Dermis microvascular lymphatic vessel endothelial cell (primary cell): Measurements from ENCODE around the gene RASSF7. TPM values are rescaled to one million over a fixed set of nuclear protein-coding genes. Genes with fewer than 3 reads are reported as not detected.
A peak's percentile ranks its signal among the peaks of the same experiment; 100 is the strongest.

Experiments used
- DNase-seq, 2 donors: peaks; one replicate each; pipeline versions ENCODE4 v3.0.0 to v3.0.0-alpha.2; 2010; ENCODE audit warnings: low read depth in 2 of 2
- total RNA-seq: library from RNA; depleted of rRNA; stranded (reverse); fragments of >200 nt; gene quantifications from 2 replicates; pipeline ENCODE4 v1.2.1, GENCODE V29; 2014

The RASSF7 gene
- total RNA-seq, 1 donor from 2014 or later: 13.9 TPM

DNA sequence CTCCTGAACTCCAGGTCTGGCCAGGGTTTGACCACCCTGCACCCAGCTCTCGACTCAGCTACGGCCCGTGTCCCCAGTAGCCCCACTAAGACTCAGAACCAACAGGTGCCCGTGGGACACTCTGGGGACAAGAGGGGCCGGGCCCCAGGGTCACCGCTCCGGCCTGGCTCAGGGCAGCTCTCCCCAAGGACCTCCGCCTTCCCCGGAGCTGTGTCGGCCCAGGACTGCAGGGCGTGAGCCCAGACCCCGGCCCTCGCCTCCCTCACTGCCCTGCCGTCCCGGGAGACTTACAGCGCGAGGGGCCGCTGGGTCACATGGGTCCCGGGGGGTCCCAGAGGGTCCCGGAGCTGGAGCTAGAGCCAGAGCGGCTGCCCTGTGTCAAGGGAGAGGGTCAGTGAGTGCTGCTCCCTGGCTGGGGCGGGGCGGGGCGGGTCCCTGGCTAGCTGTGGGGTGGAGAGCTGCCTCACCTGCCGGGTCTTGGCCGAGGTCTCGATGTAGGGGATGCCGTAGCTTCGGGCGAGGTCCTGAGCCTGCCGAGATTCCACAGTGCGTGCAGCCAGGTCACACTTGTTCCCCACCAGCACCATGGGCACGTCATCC lies 27.7 kb upstream of the RASSF7 start:
- DNase-seq: no peak

DNA sequence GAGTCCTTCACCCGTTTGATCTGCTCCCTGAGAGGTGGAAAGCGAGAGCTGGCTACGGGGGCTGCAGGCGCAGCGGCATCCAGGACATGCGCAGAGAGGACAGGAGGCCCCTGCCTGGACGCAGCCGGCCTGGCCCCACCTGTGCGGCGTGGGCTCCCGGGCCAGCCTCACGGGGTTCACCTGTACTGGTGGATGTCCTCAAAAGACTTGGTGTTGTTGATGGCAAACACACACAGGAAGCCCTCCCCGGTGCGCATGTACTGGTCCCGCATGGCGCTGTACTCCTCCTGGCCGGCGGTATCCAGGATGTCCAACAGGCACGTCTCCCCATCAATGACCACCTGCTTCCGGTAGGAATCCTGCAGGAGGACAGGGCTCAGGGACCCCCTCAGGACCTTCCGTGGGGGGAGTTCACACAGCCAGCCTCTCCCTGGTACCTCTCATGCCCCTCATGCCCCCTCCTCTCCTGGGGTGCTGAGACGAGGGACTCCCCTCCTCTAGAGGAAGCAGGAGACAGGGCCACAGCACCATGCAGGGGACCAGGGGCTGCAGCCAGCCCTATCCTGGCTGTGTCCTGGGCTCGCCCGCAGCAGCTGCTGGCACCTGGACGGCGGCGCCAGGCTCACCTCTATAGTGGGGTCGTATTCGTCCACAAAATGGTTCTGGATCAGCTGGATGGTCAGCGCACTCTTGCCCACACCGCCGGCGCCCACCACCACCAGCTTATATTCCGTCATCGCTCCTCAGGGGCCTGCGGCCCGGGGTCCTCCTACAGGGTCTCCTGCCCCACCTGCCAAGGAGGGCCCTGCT lies 27.0 kb upstream of the RASSF7 start:
- no peak for DNase-seq

DNA sequence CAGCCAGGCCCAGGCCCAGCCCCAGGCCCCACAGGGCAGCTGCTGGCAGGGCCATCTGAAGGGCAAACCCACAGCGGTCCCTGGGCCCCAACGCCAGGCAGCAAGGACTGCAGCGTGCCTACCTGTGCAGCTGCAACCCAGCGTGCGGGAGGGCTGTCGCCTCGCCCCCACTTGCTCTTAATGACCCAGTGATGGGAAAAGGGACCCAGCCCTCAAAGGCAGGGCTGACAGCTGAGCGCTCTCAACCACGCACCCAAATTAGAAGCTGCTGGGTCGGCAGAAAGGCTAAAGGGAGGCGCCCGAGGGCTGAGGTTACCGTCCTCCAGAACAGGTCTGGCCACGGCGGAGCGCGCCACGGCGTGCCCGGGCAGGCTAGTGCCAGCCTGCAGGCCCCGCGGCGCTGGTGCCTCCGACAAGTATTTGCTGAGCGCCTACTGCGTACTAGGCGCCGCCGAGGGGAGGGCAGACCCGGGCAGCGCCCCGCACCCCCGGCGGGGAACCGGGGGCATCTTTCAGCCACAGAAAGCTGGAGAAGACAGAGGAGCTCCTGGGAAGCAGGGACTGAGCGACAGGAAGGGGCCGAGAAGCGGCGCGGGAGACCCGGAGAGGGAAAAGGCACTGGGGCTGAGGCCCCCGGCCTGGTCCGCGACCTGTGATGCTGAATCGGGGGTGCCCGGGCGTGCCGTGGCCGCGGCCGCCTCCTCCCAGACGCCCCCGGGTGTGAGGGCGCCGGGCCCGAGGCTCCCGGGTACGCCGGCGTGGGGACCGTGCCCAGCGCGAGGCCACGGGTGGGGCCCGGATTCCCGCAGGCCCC lies 26.2 kb upstream of the RASSF7 start:
- DNase-seq: peak in 1 of 2 donors; percentile 45

DNA sequence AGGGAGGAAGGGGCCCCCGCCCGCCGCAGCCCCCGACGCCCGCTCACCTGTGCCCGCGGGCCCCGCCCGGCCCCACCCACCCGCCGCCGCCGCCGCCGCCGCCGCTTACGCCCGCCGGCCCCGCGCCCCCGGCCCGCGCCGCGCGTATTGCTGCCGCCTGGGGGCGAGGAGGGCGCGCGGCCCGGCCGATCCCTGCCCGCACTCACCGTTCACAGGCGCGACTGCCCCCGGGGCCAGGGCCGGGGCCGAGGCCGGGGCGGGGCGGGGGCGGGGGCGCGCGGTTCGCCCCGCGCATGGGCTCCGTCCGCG lies 25.6 kb upstream of the RASSF7 start:
- DNase-seq: no peak

DNA sequence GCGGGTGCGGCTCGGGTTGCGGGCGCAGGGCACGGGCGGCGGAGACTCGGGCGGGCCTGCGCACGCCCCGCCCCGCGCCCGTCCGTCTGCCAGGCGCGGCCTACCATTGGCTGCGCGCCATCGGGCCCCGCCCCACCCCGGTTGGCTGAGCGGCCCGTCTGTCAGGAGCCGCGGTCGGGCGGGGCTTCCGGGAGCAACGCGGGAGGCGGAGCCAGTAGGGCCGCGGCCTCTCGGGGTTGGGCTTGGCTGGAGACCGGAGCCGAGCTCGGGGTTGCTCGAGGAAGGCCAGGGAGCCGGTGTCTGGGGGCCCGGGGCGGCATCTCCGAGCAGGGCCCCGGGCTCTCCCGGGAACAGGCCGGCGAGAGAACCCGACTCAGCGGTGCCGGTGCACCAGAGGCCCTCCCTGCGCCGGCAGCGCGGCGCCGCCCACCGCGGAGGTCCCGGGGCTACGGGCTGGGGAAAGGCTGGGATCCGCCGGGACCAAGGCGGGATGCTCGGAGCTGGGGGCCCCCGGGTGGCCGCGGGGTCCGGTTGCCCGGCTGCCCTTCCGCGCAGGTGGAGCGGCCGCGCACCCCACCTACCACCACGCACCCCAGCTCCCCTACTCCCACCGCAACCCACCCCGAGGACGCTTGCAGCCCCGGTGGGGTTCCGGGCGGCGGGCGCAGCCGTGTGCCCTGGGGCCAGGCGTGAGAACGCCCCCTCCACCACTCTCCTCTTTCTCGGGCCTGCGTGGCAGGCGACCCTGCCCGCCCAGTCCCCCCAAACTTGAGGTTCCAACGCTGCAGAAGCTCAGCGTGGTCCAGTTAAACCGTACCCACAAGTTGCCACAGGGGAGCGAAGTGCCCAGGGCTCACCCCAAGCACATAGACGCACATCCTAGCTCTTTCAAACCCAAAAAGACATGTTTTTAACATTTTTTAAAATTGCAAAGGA lies 25.0 kb upstream of the RASSF7 start, which contains the start of gene HRAS:
Gene HRAS, minus strand, starts transcription at position 58 of the 936 bp plus-strand sequence.
- DNase-seq: peak; percentile 77 to 96

DNA sequence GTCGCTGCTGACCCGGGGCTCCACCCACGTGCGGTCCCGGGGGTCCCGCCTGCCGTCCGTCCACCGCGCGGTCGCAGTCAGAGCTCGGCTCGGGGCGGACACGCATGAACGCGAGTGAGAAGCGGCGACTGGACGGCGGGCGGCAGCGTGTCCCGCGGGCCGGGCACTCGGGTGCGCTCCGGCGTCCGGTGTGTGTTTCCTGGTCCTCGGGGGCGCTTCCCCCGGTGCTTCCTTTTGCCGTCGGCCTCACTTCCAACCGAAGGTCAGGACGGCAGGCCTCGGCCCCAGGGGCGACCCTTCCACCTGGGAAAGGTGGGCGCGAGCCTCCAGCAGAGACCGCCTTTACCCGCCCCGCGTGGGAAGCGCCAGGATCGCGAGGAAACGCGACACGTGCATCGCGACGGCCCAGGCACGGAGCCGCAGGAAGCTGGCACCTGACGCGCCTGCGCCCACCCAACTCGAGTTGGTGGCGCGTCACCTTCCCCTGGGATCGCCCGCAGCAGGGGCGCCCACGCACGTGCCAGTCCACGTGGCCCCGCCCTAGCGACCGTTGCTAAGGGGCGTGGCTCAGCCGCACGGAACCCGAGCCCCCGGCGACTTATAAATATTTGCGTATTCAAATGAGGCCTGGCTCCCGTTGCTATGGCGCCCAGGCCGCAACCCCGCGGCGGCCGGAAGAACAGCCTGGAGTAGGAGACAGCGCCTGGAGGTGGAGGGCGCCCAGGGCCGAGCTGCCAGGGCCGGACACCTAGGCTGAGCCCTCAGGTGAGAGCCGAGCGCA lies 23.7 kb upstream of the RASSF7 start, which contains the start of gene LRRC56:
Gene LRRC56, plus strand, starts transcription at position 687 of the 781 bp plus-strand sequence. CDS start 3,158 bp downstream, outside the sequence.
- DNase-seq: peak; percentile 35 to 66

DNA sequence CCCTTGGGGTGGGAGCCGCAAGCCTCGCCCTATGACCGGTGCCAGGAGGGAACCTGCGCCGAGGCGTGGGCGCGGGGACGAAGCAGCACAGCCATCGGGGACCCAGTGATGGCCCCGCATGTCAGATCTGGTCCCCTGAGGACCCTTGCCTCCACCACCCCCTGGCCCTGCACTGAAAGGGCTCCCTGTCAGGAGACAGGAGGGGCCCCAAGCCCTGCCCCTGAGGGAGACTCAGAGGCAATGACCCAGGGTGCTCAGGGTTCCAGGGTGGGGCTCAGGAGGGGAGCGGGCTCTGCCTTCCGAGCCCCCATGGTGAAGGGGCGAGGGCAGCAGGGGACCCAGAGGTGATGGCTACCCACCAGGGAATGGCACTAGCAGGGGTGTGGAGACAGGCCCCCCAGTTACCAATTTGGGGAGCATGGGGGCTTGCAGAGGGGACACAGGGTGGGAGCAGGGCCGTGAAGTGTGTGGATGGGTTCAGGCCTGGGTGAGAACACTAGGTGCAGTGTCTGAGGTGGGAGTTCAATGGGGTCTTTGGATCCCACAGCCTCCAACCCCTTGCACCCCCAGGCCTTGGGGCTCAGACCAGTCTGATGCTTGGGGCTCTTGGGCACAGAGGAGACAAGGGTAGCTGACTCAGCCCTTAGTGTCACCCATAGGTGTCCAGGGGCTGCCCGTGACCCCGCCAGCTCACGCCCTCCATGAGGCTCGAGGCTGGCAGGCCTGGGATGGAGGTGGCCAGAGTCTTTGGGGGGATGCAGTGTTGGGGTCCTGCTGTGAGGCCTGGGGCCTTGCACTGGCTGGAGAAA lies 22.9 kb upstream of the RASSF7 start:
- no peak for DNase-seq

DNA sequence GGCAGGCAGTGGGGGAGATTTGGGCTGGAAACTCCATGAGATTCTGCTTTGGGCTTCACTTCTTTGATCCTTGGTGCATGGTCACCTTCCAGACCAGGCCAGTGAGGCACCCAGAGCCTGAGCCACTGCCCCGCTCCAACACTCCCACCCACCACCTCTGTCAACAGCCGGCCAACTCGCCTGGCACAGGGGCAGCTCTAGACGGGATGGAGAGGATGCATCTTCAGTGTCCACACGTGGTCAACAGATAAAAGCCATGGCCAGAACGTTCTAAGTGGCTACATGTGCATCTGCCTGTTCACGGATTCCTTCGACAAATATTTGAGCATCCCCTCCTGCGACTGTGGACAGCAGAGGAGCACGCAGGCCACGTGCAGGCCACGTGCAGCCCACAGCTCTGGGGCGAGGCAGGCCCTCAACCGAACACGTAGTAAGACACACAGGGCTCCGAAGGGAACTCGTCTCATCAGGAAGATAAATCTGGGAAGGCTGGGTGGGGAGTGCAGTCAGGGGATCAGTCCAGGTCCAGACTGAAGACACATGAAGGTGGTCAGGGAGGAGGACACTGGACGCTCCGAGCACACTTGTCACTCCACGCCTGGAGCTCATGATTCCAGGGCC lies 22.2 kb upstream of the RASSF7 start:
- DNase-seq: no peak

DNA sequence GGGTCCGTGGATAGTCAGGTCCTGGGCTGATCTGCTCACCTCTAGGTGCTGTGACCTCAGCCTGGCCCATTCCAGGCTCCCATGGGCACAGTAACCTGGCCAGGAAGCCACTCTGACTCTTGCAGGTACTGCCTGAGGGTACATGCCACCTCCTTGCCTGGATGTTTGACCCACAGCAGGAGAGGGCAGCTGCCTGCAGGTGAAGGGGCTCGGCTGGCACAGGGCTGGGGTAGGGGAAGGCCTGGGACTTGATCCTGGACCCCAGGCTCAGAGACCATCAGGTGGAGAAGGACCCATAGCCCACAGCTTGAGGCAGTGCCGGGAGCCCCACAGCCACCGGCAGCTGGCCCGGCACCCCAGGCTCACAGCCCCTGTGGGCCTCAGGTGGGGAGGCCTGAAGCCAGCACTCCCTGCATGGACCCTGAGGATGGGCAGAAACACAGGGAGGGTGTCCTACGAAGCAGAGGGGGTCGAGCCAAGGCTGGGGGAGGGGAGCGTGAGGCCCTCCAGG lies 20.7 kb upstream of the RASSF7 start:
- no peak for DNase-seq

DNA sequence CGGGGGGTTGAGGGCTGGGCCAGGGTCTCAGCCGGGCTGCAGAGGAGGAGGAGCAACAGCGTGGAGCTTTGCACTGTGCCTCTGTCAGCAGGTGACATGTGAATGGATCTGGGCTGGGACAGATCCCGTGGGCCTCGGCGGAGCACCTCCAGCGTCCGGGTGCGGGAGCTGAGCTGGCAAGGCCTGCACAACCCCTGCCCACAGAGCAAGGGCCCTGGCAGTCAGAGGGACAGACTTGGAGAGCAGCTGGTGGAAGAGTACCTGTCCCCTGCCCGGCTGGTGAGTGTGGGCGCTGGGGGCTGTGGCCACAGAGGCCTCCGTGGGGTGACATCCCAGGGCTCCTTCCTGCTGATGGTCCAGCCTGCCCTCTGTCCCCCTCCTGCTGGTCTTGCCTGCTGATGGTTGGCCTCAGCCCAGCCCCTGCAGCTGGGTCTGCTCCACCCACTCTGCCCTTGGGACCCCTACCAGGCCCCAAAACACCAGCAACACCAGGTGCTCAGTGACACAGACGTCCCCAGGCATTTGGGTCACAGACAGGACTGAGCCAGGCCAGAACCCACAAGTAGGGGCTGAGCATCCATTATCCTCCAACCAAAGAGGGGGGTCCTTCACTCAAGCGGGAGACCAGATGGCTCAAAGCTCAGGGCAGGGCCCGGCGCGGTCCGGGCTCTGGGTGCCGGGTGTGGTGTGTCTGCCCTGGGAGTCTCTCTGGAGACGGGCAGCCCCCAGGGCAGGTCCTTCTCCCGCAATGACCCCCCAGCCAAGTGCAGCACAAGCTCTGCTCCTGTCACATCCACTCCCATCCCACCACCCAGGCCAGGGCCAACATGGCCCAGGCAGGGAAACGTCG lies 20.0 kb upstream of the RASSF7 start:
- DNase-seq: no peak

DNA sequence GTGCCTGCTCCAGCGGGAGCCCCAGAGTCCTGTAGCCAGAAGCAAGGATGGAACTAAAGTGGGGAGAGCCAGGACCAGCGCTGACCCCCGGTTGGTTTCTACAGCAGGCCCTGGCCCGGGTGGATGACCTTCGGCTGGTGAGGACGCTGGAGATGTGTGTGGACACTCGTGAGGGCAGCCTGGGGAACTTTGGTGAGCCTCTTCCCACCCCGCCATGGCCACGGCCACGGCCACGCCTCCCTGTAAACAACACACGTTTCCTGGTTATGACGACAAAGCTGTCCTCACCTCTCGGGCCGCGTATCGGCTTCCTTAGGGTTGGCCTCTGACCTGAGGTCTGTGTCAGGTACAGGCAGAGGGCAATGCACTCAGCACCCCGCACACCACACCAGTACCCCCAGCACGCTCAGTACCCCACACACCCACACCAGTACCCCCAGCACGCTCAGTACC lies 19.3 kb upstream of the RASSF7 start:
- no peak for DNase-seq

DNA sequence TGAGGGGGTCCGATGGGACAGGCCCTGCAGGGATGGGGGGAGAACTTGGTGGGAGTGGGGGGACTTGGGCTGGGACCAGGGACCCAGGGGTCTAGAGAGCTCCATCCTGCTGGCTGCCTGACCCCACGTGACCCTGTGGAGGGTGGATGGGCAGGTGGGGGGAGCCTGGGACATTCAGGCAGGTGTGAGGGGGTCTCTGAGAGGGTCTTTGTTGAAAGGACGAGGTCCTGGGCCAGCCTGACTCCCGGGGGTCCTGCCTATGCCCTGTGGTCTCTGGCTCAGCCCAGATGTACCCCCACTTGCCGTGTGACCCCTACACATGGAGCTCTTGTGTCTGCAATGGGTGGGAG lies 16.0 kb upstream of the RASSF7 start:
- no peak for DNase-seq

DNA sequence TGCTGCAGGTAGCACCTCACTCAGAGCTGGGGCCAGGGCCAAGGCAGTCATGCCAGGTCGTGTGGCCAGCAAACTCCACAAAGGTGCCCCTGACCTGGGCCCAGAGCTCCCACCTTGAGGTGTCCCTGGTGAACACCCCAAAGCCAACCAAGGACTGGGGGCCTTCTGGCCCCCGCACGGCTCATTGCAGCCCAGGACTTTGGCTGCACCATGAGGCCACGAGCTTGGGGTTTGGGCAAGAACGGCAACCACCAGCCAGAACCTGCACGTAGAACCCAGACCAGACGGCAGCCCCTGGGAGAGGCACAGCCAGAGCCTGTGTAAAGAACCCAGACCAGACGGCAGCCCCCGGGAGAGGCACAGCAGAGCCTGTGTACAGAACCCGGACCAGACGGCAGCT lies 15.6 kb upstream of the RASSF7 start:
- DNase-seq: no peak

DNA sequence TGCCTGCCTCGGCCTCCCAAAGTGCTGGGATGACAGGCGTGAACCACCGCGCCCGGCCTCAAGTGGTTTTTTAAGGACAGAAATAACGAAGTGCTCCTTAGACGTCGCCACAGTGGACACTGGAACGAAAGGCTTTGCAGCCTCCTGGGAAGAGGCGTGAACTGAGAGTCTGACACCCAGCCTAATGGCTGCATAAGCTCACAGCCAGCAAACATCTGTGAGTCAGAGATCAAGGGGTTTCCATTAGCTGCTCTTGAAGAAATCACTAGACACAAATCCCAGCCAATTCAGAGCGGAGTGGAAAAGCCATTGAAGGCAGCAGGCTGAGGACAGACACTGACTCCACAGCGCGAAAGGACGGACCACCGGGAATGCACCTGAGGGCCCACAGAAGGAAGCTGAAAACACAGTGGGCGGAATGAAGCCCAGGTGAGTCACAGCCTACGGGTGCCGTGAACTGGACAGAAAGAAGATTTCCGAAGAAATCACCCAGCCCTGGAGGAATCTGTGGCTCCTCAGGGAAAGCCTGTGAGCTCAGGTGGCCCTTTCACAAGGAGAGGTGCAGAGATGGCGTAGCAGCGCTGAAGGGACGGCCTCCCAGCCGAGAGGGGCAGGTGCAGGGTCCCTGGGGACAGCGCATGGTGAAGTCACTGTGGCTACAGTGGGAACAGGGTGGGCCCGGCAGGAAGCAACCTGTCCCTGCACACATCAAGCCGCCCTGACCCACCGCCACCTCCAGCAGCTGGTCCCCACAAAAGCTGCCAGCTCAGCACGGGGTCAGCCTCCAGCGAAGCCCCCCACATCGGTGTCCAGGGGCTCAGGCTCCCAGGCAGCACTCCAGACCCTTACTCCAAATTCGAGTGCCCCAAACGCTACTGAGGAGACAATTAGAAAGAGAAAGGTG lies 11.8 kb upstream of the RASSF7 start:
- no peak for DNase-seq

DNA sequence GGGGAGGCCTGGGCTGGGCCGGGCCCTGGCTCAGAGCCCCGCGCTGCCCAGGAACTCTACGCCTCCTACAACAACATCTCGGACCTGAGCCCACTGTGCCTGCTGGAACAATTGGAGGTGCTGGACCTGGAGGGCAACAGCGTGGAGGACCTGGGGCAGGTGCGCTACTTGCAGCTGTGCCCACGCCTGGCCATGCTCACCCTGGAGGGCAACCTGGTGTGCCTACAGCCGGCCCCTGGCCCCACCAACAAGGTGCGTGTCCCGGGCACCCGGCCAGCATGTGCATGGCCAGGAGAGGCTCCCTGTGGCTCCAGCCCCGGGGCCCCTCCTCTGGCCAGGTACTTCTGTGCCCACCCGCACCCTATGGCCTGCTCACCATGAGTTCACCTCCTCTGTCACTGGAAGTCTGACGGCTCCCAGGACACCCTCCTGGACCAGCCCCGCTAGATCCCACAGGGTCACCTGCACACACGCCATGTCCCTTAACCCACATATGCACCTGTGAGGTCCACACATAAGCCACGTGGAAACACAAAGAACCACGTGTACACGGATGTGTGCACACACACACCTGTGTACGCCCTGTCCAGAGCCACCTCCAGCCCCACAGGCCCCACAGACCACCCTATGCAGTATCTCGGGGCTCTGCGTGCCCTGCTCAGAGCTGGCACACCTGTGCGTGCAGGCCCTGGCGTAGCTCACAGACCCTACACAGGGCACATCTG lies 10.6 kb upstream of the RASSF7 start:
- DNase-seq: no peak

DNA sequence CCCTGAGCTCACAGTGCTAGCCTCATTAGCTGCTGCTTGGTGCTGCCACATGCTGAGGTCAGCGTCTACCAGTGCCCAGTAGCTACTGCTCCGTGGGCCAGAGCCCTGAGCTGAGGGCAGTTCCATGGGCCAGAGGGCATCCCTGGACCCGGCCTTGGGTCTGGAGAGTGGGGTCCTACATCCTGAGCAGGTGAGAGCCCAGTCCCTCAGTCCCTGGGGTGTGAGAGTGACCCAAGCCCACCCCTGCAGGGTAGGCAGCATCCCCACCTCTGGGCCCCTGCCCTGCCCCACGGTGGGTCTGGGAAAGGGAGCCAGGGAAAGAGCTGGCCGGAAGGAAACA lies 10.1 kb upstream of the RASSF7 start:
- no peak for DNase-seq
